ENCODE results near the gene LAMB1. TPM values are rescaled to one million over a fixed set of nuclear protein-coding genes. Genes with fewer than 3 reads are reported as not detected.

Gene LAMB1
- total RNA-seq, 1 donor from 2014 or later = 226 TPM

DNA sequence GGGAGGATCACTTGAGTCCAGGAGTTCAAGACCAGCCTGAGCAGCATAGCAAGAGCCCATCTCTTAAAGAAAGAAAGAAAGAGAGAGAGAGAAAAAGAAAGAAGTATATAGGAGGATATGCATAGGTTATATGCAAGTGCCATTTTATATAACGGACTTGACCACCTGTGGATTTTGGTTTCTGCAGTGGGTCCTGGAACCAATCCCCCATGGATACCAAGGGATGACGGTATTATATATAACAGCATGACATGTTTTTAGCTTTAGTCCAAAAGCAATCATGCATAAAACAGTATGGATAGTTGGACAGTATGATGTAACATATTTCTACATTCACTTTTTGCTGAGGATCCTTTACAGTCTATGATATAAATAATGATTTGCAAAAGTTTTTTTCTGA lies 66.6 kb downstream of the LAMB1 start:
- no peaks in the 10 kb centered on the region for H3K9me3 Mint-ChIP-seq
- no peaks in the 10 kb centered on the region for H3K27me3 Mint-ChIP-seq
- TF ChIP-seq, protein P1, sequence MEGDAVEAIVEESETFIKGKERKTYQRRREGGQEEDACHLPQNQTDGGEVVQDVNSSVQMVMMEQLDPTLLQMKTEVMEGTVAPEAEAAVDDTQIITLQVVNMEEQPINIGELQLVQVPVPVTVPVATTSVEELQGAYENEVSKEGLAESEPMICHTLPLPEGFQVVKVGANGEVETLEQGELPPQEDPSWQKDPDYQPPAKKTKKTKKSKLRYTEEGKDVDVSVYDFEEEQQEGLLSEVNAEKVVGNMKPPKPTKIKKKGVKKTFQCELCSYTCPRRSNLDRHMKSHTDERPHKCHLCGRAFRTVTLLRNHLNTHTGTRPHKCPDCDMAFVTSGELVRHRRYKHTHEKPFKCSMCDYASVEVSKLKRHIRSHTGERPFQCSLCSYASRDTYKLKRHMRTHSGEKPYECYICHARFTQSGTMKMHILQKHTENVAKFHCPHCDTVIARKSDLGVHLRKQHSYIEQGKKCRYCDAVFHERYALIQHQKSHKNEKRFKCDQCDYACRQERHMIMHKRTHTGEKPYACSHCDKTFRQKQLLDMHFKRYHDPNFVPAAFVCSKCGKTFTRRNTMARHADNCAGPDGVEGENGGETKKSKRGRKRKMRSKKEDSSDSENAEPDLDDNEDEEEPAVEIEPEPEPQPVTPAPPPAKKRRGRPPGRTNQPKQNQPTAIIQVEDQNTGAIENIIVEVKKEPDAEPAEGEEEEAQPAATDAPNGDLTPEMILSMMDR (conservative IDR thresholded peaks at IDR 0.05) = no peak
- peaks cover 48% of the 10 kb centered on the region for H3K36me3 Mint-ChIP-seq
- peaks cover 52% of the 10 kb centered on the region for H3K4me1 Mint-ChIP-seq (ENCODE audit: unreplicated experiment)
- H3K4me3 Mint-ChIP-seq = no peak overlapping the region
- no peak for DNase-seq (ENCODE audit: extremely low spot score, unreplicated experiment)
- no peak overlapping the region for H3K27ac Mint-ChIP-seq

DNA sequence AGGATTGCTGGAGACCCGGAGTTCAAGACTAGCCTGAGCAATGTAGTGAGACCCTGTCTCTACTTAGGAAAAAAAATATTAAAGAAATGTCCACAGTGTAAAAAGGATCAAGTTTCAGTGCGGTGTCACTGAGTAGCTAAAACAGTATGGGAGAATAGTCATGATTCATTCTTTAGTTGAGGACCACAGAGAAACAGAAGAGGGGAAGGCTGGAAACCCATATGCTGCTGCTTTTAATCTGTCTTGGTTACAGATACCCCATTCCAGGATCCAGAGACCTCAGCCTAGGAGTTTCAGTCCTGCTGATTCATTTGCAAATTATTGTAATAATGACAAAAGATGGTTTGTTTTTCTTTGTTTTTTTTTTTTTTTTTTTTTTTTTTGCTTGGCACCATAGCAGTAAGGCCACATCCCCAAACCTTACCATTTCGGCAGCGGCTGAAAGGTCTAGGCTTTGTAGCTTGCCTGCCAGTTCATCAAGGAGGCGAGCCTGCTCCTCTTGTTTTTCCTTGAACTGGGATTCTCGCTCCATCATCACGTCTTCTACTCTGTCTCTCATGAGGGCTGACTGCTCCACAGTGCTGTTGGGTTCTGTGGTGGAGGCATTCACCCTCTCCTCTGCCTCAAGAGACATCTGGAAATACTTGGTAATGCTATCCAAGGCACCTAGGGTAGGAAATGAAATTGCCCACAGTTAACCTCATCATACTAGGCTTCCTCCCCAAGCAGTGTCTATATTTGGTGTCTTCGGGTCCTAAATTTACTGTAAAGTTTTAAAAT lies 67.8 kb downstream of the LAMB1 start:
- TF ChIP-seq, protein P1 (conservative IDR thresholded peaks at IDR 0.05) = no peak
- H3K36me3 Mint-ChIP-seq = peaks cover 45% of the 10 kb centered on the region
- no peaks in the 10 kb centered on the region for H3K9me3 Mint-ChIP-seq
- H3K27ac Mint-ChIP-seq = no peak overlapping the region
- H3K27me3 Mint-ChIP-seq = no peaks in the 10 kb centered on the region
- DNase-seq (ENCODE audit: extremely low spot score, unreplicated experiment) = no peak
- H3K4me1 Mint-ChIP-seq (ENCODE audit: unreplicated experiment) = peaks cover 52% of the 10 kb centered on the region
- H3K4me3 Mint-ChIP-seq = no peak overlapping the region

DNA sequence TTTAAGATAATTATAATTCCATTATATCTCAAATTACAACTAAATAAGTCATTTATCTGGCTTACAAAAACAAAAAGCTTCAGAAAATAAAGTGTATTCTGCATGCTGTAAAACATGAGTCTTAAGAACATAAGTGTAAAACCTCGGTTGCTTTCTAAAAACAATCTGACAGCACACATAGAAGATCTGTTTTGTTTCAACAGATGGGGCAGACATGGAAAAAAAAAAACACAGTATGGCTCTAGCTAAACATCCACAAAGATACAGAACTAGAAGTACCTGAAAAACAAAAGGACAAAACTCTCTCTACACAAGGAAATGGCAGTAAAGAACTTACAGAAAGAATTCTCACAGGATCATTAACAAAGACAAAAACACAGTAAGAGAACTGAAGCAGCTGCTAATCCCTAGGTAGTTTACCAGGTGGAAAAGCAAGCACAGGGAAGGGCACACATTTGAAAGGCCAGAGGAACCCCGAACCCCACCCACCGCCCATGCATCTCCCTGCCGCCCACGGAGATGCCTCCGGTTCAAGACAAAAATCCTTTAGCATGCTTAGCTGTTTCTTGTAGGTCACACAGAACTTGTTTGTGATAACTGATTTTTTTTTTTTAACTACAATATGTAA lies 69.5 kb downstream of the LAMB1 start:
- Mint-ChIP-seq H3K36me3 (peaks cover 53% of the 10 kb centered on the region), H3K27me3 (no peaks in the 10 kb centered on the region), H3K4me1 (ENCODE audit: unreplicated experiment) (peaks cover 44% of the 10 kb centered on the region), H3K9me3 (no peaks in the 10 kb centered on the region), H3K4me3 (peak overlapping the region; percentile 35), H3K27ac (peak overlapping the region; percentile 73)
- TF ChIP-seq, protein P1 (conservative IDR thresholded peaks at IDR 0.05) = no peak
- no peak for DNase-seq (ENCODE audit: extremely low spot score, unreplicated experiment)

DNA sequence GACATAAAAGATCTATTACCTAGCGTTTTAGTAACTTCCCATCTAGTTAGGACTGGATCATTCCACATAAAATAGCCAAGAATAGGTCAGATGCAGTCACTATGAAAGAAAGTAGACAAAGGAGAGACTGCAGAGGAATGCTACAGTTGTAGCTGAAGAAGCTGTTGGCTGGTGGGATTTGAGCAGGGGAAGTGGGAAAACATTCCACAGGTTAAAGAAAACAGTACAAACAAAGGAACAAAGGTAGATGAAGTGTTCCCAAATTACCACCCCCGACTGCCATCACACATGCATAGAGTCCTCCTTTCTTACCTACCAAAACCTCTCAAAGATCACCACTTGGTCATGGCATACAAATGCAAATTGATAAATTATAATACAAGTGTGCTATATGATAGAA lies 70.2 kb downstream of the LAMB1 start:
- Mint-ChIP-seq H3K9me3 (no peaks in the 10 kb centered on the region), H3K36me3 (peaks cover 50% of the 10 kb centered on the region), H3K27ac (peak overlapping the region; percentile 29), H3K27me3 (no peaks in the 10 kb centered on the region), H3K4me3 (no peak overlapping the region), H3K4me1 (ENCODE audit: unreplicated experiment) (peaks cover 37% of the 10 kb centered on the region)
- TF ChIP-seq, protein P1 (conservative IDR thresholded peaks at IDR 0.05) = no peak
- no peak for DNase-seq (ENCODE audit: extremely low spot score, unreplicated experiment)

DNA sequence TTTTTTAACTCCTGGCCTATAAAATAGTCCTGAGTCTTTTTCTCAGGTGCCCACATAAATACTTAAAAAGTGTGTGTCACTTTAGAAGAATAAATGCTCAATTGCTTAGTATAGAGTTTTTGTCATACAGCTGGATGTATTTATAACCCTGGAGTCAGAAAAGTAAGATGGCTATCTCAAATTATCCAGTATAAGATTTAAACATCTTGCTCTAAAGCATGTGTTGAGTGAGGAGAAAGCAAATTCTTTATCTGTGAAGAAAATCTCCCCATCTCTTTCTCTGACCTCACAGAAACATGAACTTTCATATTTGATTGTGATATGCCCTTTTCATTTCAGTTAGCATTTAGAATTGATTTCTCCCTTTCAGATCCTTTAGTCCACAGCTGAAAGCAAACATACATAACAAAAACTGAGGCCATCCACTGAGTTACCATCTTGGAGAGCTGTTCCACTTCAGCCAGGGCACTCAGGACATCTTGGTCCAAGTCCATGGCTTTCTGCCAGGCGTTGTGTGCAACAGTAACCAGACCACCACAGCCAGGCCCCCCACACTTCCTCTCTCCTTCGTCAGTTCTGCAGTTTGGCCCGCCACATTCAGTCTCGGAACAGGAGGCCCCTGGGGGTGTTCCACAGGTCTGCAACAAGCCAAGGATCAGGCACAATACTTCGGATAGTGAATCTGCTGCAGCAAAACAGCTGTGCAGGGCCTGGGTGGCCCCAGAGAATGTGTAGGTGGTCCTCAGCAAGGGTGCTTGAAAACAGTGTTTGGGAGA lies 71.0 kb downstream of the LAMB1 start:
- TF ChIP-seq, protein P1 (conservative IDR thresholded peaks at IDR 0.05) = no peak
- Mint-ChIP-seq H3K4me3 (no peak overlapping the region), H3K27ac (no peak overlapping the region), H3K9me3 (no peaks in the 10 kb centered on the region), H3K27me3 (no peaks in the 10 kb centered on the region), H3K36me3 (peaks cover 49% of the 10 kb centered on the region), H3K4me1 (ENCODE audit: unreplicated experiment) (peaks cover 30% of the 10 kb centered on the region)
- DNase-seq (ENCODE audit: extremely low spot score, unreplicated experiment) = no peak

All from type B pancreatic cell (in vitro differentiated cells).